ENCODE data around the gene RPSA. TPM values are rescaled to one million over a fixed set of nuclear protein-coding genes. Genes with fewer than 3 reads are reported as not detected.
"Not testable (repeated sequence)": the region's sequence is repeated elsewhere in the genome, so short reads cannot be mapped to it uniquely, and the experiment has no call there.

The RPSA gene
- polyA plus RNA-seq, 1 donor (not counting 4 experiments of a cell fraction or from before 2014, with no cell fraction given): 3,195 TPM

DNA sequence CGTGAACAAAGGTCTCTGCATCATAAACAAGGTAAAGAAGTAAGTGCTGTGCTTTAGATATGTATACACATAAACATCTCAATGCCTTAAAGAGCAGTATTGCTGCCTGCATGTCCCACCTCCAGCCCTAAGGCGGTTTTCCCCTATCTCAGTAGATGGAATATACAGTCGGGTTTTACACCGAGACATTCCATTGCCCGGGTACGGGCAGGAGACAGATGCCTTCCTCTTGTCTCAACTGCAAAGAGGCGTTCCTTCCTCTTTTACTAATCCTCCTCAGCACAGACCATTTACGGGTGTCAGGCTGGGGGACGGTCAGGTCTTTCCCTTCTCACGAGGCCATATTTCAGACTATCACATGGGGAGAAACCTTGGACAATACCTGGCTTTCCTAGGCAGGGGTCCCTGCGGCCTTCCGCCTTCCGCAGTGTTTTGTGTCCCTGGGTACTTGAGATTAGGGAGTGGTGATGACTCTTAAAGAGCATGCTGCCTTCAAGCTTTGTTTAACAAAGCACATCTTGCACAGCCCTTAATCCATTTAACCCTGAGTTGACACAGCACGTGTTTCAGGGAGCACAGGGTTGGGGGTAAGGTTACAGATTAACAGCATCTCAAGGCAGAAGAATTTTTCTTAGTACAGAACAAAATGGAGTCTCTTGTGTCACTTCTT lies 12.2 kb downstream of the RPSA start:
- FAIRE-seq; H3K4me1 ChIP-seq (ENCODE audit: control insufficient read depth, extremely low read depth, insufficient read depth, low read length); H3K27ac ChIP-seq (ENCODE audit: control insufficient read depth, insufficient read depth, low read length); H3K9me3 ChIP-seq (ENCODE audit: control insufficient read depth, low read depth, low read length); H3K9me1 ChIP-seq (ENCODE audit: control insufficient read depth, extremely low read depth, insufficient read depth, low read length); dilution Hi-C loops (cut with MboI; ENCODE audit: extremely low pct_ligation_motif_present, low sequenced_read_pairs); H2AFZ ChIP-seq (ENCODE audit: control insufficient read depth, low read length); H3K4me3 ChIP-seq (ENCODE audit: control insufficient read depth in 2 of 3, extremely low read depth in 1 of 3, insufficient read depth in 2 of 3, low read depth in 1 of 3, low read length in 3 of 3); H3K79me2 ChIP-seq (ENCODE audit: control insufficient read depth, insufficient read depth, low read length); H3K36me3 ChIP-seq (ENCODE audit: control insufficient read depth in 2 of 2, extremely low read depth in 1 of 2, insufficient read depth in 2 of 2, low read length in 2 of 2); H3K4me2 ChIP-seq (ENCODE audit: control insufficient read depth, extremely low read depth, insufficient read depth, low read depth, low read length); H4K20me1 ChIP-seq (ENCODE audit: control insufficient read depth, extremely low read depth, insufficient read depth, low read length); DNase-seq (ENCODE audit: low read depth, low spot score); H3K27me3 ChIP-seq (ENCODE audit: control insufficient read depth, extremely low read depth, insufficient read depth, low read length); H3K9ac ChIP-seq (ENCODE audit: control insufficient read depth, extremely low read depth, insufficient read depth, low read length): not testable (repeated sequence)

- dilution Hi-C loops (cut with MboI; ENCODE audit: extremely low pct_ligation_motif_present, low sequenced_read_pairs): no loop called here
Observed at GRCh38 chr3:39419742-39420315, 13.3 kb downstream of the RPSA start.

More at GRCh38 chr3:39419742-39420315, 13.3 kb downstream of the RPSA start:
- no peaks in the 10 kb centered on the region for H3K4me1 ChIP-seq (ENCODE audit: control insufficient read depth, extremely low read depth, insufficient read depth, low read length)
- TF ChIP-seq CTCF (optimal IDR thresholded peaks at IDR 0.05 in 1 of 3, IDR thresholded peaks at IDR 0.05 in 1 of 3, conservative IDR thresholded peaks at IDR 0.05 in 1 of 3; ENCODE audit: extremely low read depth in 1 of 3, insufficient read depth in 2 of 3, low read length in 3 of 3) (no peak), EZH2 (IDR thresholded peaks at IDR 0.05; ENCODE audit: low read length) (no peak)
- no peak overlapping the region for H3K4me3 ChIP-seq (ENCODE audit: control insufficient read depth in 2 of 3, extremely low read depth in 1 of 3, insufficient read depth in 2 of 3, low read depth in 1 of 3, low read length in 3 of 3)
- H3K79me2 ChIP-seq (ENCODE audit: control insufficient read depth, insufficient read depth, low read length): no peaks in the 10 kb centered on the region
- peaks cover 3% of the 10 kb centered on the region for H4K20me1 ChIP-seq (ENCODE audit: control insufficient read depth, extremely low read depth, insufficient read depth, low read length)
- no peak overlapping the region for H3K9ac ChIP-seq (ENCODE audit: control insufficient read depth, extremely low read depth, insufficient read depth, low read length)
- FAIRE-seq (no peak), DNase-seq (ENCODE audit: low read depth, low spot score) (no peak)
- no peaks in the 10 kb centered on the region for H3K9me1 ChIP-seq (ENCODE audit: control insufficient read depth, extremely low read depth, insufficient read depth, low read length)
- no peak overlapping the region for H3K27ac ChIP-seq (ENCODE audit: control insufficient read depth, insufficient read depth, low read length)
- H3K27me3 ChIP-seq (ENCODE audit: control insufficient read depth, extremely low read depth, insufficient read depth, low read length): no peaks in the 10 kb centered on the region
- H3K4me2 ChIP-seq (ENCODE audit: control insufficient read depth, extremely low read depth, insufficient read depth, low read depth, low read length): no peak overlapping the region
- no peaks in the 10 kb centered on the region for H3K9me3 ChIP-seq (ENCODE audit: control insufficient read depth, low read depth, low read length)
- H3K36me3 ChIP-seq (ENCODE audit: control insufficient read depth in 2 of 2, extremely low read depth in 1 of 2, insufficient read depth in 2 of 2, low read length in 2 of 2): no peaks in the 10 kb centered on the region
- no peak overlapping the region for H2AFZ ChIP-seq (ENCODE audit: control insufficient read depth, low read length)
